GM21786 (cell line): ENCODE measurements around the gene TBCD.

Source experiments
- ATAC-seq: cut with Tn5 transposase; IDR thresholded peaks from one replicate; pipeline ENCODE4 v1.9.1; 2021; ENCODE audit not compliant: unreplicated experiment

Gene TBCD

DNA sequence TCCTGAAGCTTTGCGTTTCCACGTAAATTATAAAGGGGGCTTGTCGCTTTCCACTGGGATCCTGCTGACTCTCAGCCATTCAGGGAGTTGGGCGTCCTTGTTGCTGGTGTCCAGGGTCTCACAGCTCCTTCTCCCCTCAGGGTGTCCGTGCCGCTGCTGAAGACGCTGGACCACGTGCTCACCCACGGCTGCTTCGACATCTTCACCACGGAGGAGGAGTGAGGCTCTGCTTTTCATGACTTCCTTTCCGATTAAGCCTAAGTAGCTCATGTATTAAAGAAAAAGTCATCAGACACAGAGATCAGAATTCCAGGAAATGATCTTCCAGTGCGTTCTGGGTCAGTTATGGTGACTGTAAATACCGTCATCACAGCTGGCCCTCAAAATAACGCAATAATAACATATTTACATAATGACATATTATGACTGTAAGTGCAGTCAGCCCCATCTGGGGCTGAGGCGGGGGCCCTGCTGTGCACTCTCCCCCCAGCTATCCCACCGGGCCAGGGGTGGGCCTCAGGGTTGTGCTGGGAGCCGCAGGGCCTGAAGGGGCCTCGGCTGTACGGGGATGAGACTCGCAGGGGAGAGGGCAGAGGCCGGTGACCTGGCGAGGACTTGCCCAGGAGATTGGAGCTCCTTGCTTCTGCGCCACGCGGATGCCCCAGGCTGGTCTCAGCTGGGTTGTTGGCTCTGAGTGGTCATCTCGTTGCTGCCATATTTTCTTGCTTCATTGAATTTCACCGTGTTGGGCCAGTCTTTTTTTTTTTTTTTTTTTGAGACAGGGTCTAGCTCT is 180.8 kb downstream of the TBCD start:
- no peak for ATAC-seq

DNA sequence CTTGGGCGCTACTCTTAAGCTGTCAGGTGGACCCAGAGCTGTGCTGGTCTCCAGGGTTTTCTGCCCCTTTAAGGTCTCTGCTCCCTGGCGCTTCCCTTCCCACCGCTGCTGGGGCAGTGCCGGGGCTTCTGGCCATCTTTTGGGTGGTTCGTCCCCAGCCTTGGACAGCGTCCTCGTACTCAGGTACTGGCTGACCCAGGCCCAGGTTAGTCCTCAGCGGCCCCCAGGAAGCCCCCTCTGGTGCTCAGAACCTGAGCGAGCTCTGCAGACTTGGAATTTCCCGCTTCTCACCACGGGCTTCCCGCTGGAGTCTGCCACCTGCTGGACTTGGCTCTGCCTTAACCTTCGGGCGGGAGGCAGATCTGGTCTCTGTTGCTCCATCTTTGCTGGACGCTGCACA is 182.0 kb downstream of the TBCD start:
- no peak for ATAC-seq

DNA sequence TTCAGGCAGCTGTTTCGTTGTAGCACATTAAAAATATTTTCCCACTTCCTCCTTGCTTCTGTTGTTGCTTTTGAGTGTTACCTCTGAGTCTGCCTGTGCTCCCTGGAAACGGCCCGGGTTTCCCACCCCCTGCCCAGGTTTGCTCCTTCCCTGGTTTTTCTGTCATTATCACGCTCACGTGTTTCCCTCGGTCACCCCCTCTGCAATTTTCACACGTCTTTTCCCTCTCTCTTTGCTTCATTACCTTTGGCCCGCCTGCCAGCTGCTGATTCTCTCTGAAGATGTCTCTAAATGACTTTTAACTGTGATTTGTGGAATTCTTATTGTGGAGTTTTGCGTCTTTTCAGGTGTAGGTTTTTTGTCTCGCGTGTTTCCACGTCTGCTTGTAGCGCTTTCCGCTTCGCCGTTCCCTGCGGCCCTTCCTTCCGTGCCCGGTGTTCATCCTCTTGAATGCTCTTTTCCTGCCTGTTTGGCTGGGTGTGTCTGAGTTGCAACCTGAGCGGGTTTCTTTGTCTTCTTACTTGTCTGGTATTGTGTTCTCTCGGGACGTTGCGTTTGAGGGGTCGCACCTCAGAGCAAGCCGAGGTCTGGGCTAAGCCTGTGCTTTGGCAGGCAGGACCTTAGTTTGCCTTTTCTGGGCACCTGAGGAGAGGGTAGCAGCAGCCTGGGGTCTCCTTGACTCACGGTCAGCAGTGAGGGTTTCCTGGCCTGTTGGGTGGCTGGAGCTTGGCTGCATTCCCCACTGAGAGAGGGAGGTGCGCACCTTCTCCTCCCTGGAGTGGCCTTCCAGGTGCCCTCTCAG is 184.3 kb downstream of the TBCD start:
- no peak for ATAC-seq

DNA sequence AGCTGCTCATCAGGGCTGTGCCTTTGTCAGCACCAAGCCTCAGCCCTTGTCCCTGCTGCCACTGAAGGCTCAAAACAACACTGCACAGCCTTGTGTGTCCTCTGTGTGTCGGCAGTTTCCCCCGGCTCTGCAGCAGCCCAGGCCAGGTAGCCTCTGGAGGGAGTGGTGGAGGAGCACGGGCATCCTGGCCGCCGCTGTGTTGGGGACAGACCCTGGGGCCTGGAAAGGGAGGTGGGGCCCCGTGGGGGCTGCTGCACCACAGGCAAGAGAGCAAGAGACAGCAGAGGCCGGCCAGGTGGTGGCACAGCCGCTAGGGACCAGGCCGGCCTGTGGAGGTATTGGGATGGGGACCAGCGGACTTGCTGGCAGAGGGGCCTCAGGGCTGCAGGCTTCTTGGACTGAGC is 184.9 kb downstream of the TBCD start:
- no peak for ATAC-seq

DNA sequence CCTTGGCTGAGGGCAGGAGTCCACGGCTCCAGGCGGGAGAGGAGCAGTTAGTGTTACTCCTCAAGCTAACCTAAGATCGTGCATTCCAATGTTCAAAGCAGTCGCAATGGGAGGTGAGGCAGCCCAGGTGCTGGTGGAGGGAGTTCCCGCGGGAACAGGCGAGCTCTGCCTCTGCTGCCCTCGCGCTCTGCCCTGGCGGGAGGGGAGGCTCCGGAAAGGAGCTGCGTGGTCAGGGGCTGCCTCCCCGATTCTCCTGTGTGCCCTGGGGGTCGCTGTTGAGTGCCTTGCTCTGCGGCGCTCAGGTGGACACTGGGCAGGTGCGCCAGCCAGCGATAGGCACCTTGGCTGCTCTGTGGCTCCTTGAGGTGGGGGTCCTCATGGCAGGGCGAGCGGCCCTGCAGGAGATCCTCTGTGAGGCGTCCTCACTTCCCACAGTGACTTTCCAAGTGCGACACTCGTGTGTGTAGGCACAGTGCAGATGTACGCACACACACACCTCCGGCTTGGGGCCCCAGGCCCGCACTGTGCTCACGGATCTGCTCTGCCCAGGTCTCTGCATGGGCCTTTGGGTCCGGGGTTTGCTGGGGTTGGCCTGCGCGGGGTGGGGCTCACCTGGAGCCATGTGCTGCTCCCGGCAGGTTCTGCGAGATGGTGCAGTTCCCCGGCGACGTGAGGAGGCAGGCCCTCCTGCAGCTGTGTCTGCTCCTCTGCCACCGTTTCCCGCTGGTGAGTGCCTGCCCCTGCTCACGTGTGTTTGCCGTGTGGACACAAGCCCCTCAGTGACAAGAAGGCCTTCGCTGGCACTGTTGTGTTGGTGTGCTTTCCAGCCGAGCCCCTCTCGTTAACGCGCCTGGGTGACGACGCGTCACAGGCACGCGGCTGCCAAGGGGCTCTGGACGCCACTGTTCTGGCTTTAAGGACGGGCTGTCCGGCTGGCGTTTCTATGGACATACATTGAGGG is 185.8 kb downstream of the TBCD start:
- no peak for ATAC-seq

DNA sequence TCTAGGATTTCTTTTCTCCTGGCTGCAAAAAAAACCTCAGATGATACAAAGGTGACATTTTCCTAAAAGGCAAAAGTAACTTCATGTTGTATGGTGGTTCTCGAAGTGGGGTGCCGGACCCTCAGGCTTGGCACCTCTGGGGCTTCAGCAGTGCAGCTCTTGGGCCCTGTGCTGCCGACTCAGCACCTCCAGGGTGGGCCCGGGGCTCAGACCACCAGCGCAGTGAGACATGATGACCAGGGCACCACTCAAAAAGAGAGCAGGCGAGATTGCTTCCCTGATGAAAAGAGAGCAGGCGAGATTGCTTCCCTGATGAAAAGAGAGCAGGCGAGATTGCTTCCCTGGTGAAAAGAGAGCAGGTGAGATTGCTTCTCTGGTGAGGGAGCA is 186.6 kb downstream of the TBCD start:
- no peak for ATAC-seq

DNA sequence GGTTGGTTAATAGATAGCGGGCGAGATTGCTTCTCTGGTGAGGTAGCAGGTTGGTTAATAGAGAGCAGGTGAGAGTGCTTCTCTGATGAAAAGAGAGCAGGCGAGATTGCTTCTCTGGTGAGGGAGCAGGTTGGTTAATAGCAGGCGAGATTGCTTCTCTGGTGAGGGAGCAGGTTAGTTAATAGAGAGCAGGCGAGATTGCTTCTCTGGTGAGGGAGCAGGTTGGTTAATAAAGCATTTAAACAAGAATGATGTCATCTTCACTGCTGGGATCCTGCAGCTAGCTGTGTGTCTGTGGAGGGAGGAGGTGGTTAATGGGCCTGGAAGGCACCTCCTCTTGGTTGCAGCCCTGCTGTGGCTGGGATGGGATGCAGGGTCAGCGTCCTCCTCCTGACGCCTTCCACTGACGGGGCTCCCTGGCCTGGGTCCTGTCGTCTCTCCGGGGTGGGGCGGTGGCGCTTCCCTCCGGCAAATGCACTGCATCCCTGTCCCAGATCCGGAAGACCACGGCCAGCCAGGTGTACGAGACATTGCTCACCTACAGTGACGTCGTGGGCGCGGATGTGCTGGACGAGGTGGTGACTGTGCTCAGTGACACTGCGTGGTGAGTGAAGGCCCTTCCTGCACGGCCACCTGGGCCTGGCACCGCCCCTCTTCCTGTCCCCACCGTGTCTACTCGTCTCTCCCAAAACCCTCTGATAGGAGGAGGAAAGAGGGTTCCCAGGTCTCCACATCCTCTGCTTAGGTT is 187.2 kb downstream of the TBCD start:
- ATAC-seq = no peak

DNA sequence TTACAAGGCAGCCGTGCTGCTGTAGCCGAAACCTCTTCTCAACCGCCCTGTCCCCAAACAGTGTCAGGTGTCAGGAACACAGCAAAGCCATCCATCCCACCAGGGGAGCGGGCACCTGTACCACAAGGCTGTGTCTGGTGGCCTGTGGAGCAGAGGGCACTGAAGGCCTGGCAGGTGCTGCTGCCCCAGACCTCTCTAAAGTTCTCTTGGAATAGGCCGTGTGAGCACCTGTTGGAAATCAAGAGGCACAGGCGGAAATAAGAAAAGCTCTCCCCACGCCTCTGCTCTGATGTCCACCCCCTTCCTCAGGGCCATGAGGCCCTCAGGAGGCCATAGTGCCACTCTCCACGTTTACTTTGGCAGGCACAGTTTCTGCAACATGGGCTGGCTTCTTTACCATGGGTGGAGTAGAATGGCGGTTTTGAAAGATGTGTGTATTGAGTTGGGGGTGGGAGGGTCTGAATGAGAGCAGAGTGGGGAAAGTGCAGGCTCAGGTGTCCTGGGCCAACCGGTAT is 187.8 kb downstream of the TBCD start:
- no peak for ATAC-seq

DNA sequence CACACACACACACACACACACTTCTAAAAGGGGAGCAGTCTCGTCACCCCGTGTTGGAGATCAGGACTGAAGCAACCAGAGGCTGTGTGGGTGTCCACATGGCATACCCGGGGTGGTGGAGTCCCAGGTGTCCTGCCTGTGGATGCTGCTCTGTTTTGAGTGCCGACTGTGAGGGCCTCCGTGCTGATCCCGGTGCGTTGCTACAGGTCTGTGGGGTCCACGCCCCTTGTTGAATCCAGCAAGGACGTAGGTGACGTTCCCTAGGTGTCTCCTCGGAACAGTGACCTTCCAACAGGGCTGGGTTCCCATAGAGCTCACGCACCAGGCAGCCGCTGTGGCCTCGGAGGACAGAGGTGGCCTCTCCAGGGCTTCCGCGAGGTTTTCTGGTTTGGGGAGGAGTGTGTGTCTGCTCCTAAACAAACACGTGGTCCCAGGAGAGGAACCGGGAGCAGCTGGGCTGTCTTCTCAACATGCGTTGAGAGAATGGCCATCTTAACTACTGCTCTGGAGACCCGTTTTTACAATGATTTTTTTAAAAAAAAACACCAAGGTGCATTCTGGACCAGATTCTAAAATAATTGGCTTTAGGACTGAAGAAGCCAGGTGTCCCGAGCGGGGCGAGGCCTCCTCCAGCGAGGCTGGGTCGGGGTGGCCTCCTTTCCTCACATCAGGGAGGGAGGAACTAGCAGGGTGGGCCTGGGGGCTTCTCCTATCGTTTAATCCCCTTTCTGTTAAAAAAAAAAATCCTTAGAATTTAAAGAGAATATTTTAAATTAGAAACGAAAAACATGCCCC is 188.6 kb downstream of the TBCD start:
- no peak for ATAC-seq

DNA sequence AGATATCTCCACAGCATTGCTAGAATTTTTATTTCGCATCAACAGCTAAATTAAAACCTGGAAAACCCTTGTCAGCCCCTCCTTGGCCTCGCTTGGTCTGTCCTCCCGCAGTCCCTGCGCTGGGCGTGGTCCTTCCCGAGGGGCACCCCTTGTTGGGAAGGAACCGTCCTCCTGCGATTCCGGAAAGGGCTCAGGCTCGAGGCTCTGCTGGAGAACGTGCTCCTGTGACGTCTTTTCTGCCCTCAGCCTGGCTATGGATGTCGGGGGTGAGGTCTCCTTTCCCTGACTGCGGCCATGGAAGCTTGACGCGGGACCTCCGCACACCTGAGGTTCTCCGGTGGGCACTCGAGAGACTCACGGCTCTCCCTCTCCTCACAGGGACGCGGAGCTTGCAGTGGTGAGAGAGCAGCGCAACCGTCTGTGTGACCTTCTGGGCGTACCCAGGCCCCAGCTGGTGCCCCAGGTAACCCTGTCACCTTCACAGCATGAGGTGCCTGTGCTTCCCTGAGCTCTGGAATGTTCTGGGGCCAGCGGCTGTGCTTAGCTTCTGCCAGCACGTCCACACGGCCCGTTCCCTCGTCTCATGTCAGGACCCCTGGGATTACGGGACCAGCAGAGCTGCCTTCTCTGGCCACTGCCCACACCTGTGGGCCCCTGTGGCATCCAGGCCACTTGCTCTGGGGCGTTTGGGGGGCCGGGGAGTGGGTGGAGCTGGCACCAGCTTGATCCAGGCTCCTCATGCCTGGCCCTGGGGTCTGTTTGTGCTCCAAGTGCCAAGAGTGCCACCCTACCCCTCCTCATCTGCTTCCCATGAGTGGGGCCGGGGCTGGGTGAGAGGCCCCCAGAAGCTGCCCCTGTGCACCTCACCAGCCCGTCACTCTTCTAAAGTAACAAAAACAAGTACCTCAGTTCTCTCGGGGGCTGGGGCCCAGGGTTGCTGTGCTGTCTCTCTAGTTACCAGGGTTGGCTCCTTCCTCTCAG is 189.4 kb downstream of the TBCD start:
- no peak for ATAC-seq

DNA sequence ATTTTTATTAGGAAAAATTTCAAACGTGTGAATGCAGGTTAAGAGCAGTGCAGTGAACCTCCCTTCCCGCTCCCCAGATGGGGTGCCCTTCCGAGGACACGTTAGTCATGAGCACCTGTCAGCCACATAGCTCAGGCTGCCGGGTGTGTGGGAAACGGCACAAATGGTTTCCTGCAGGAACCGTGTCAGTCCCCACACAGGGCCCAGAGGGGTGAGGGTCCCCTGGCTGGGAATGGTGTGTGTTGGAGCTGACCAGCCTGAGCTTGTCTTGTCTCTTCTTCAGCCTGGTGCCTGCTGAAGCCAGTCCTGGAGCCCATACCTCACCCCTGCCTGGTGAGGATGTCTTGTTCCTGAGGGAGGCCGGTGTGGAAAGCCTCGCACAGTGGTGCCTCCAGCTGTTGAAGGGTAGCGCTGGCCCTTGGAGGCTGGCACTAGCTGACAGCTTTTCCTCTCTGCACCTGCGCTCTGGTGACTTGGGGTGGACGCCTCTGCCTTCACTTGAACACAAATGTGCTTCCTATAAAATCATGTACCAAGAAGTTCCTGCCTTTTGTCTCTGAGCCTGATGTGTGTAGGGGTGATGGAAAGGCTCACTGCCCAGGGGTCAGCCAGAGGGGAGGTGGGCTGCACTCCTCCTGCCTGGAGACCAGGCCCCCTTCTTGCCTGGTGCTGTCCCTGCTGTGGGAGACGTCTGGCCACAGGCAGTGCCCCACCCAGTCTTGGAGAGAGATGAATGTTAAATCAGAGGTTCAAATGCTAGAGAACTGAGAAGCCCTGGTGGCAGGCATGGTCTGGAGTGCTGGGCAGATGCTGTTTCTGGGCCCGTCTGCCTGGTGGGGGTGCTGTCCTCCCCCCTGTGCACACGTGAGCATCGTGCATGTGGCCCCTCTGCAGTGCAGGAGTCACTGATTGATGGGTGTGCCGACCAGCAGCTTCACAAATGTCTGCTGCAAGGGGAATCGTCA is 190.6 kb downstream of the TBCD start:
- ATAC-seq = no peak

DNA sequence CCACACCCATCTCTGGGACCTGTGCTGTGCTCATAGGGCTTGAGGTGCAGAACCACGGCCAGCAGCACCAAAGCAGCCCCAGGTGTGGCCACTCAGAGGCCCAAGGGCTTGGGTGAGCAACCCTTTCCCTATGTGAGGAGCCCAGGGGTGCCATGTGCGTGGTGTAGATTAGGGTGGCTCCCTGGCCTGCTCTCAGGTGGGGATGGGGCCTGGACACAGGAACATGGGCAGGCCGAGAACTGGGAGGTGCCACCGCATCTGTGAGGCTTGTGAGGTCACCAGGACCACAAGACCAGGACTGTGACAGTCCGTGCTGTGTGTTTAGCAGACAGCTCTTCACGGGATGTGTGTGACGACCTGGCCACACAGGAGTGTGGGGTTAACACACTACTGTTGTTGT is 191.5 kb downstream of the TBCD start:
- no peak for ATAC-seq

DNA sequence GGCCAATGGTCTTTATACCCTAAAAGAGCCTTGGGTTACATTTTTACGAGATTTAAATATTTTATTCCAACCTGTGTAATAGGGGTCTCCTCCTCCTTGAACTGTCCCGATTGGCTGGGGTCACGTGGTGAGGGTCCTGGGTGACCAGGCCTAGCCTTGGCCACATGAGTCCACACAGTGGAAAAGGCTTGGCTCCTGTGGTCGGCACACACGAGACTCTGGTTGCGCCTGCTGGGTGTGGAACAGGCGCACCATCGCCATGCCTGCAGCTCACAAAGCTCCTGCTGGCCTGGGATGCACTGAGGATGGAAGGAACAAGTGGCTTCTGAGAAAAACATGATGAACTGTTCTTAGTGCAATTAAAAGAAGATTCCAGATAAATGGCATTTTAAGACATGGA is 191.9 kb downstream of the TBCD start:
- ATAC-seq = no peak

DNA sequence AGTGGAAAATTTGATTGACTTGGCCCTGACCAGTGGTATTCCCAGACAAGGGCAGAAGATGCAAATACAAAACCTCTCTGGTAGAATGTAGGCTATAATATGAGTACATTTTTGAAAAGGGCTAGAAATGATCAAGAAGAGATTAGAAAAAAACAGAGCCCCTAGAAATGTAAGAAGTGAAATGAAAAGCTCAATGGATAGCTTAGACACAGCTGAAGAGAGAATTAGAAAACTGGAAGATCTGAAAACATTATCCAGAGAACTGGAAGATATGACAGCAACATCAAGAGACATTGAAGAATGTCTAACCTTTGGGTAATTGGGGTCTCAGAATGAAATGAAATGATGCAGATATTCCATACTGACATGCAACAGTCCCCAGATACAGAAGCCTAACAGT is 193.1 kb downstream of the TBCD start:
- no peak for ATAC-seq

DNA sequence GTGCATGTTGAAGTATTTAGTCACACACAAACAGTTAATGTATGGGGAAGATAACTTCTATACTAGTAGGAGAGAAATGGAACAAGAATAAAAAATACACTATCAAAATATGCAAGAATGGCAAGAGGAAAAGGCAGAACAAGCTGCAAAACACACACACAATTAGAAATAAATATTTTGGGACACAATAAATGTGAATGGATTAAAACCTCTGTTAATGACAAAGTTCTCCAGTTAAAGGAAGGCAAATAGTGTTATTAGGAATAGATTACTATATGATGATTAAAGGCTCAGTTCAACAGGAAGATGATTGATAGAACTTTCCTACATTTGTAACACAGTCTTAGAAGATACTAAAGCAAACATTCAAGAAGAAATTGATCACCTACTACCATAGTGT is 194.2 kb downstream of the TBCD start:
- no peak for ATAC-seq

DNA sequence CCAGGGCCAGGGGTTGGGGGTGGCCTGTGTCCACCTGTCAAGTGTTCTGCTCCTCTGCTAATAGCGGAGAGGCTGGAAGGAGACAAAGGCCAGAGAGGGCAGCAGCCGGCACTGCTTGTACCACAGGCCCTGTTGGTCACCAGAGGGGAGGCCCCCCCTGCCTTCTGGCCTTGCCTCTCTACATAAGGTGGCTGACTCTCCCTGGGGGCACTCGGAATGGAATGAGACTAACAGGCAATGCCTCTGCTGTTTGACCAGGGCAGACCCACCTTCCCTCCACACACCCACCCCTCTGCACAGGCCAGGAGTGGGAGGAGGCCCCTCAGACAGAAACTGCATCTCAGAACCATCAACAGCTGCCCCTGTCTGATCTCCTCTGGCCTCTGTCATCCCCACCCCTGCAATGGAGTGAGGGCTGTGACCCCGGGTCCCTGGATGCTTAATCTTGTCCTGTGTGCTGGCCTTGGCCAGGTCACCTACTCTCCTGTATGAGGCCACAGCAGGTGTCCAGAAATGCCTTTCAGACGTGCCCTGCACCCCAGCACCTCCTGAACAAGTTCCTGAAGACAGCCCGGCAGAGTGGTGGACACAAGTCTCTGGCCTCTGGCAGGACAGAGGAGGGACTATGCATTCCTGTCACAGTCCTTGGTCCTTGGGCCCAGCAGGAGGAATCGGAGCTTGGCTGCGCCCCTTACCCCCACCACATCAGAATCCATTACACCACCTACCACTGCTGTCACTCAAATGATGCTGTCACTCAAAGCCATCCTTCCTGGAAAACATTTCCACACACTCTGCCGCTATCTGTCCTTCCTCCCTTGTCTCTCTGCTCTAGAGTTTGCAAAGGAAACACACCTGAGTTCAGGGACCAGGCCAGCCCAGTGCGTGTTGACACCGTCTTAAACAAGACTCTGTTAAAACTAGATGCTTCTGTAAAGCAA is 195.5 kb downstream of the TBCD start:
- no peak for ATAC-seq
